SH-SY5Y (cell line): ENCODE data around the gene SNX33.

Experiments
- GATA2 ChIP-seq: IDR thresholded peaks from 2 replicates; pipeline ENCODE4 v1.6.1; 2011; ENCODE audit warnings: mild to moderate bottlenecking, low read depth, low read length
- GATA3 ChIP-seq: IDR thresholded peaks from 2 replicates; pipeline ENCODE4 v1.6.1; 2011; ENCODE audit warnings: low read depth, mild to moderate bottlenecking, low read length, moderate library complexity

GRCh38 chr15:75685195-75685594 lies 37.5 kb downstream of the SNX33 start:
- no peak for TF ChIP-seq GATA3
- no peak for TF ChIP-seq GATA2
